Umbilical cord (tissue), 2 donors: ENCODE results near the gene IL11RA. TPM values are rescaled to one million over a fixed set of nuclear protein-coding genes. Genes with fewer than 3 reads are reported as not detected.

Experiments used
- DNase-seq: peaks from one replicate; pipeline ENCODE4 v3.0.0-alpha.2; 2015; ENCODE audit warnings: low spot score
- total RNA-seq: library from RNA; depleted of rRNA; stranded (reverse); fragments of >200 nt; gene quantifications from one replicate; pipeline ENCODE4 v1.2.3, GENCODE V29; 2014; ENCODE audit warnings: low replicate concordance; ENCODE audit not compliant: insufficient read depth

IL11RA gene
- total RNA-seq, result 53.2 TPM

- DNase-seq, result peak; percentile 93
These were observed at the start of gene IL11RA for GRCh38 chr9:34651876-34652601. Gene IL11RA, plus strand, starts transcription at chr9:34652185. Its CDS starts 3,033 bp downstream, at chr9:34655218.

- DNase-seq, result peak; percentile 82
These were observed 48.3 kb upstream of the IL11RA start for GRCh38 chr9:34603610-34604231.

GRCh38 chr9:34606190-34606589, 45.8 kb upstream of the IL11RA start:
- no peak for DNase-seq

- no peak for DNase-seq
These were observed 45.1 kb upstream of the IL11RA start for GRCh38 chr9:34606905-34607304.

GRCh38 chr9:34607331-34607730, 44.7 kb upstream of the IL11RA start:
- no peak for DNase-seq

GRCh38 chr9:34610434-34611206, 41.4 kb upstream of the IL11RA start:
- no peak for DNase-seq

GRCh38 chr9:34611251-34611810, 40.7 kb upstream of the IL11RA start:
- no peak for DNase-seq

- peak; percentile 90 for DNase-seq
These were observed 39.9 kb upstream of the IL11RA start, which contains the start of gene RPP25L for GRCh38 chr9:34611811-34612787. Gene RPP25L, minus strand, starts transcription at chr9:34612097. Its CDS starts 801 bp downstream, at chr9:34611296.

- DNase-seq, result peak; percentile 84
These were observed 39.1 kb upstream of the IL11RA start for GRCh38 chr9:34612788-34613390.

GRCh38 chr9:34615132-34615531, 36.9 kb upstream of the IL11RA start:
- DNase-seq, result no peak

- DNase-seq, result peak; percentile 98
These were observed 31.7 kb upstream of the IL11RA start, which contains the start of gene DCTN3 for GRCh38 chr9:34620061-34620994. Gene DCTN3, minus strand, starts transcription at chr9:34620495. Its CDS starts 31 bp downstream, at chr9:34620464.

GRCh38 chr9:34623374-34624235, 28.4 kb upstream of the IL11RA start:
- DNase-seq, result no peak

GRCh38 chr9:34624475-34625185, 27.4 kb upstream of the IL11RA start:
- no peak for DNase-seq

GRCh38 chr9:34625186-34625486, 26.8 kb upstream of the IL11RA start:
- DNase-seq, result no peak

- no peak for DNase-seq
These were observed 24.0 kb upstream of the IL11RA start for GRCh38 chr9:34627716-34628655.
